Measurements from ENCODE around the gene GTPBP3. TPM values are rescaled to one million over a fixed set of nuclear protein-coding genes. Genes with fewer than 3 reads are reported as not detected.

Gene GTPBP3
- total and polyA plus RNA-seq, 2 of the 13 experiments (the other 11 are each of a cell fraction or from before 2014, with no cell fraction given): 17.5 to 30.0 TPM

GRCh38 chr19:17303167-17303939 lies 34.0 kb upstream of the GTPBP3 start, which contains the start of gene ABHD8 (continued):
- no peak for TF ChIP-seq PAXIP1 (CRISPR knock-in tag; conservative IDR thresholded peaks at IDR 0.05)
- TF ChIP-seq ZNF567 (CRISPR knock-in tag; IDR thresholded peaks at IDR 0.05; ENCODE audit: borderline replicate concordance): no peak
- peak; percentile 55; the same call in 1 of the 2 replicates for TF ChIP-seq ZNF335 (CRISPR knock-in tag; IDR thresholded peaks at IDR 0.05)
- no peak for TF ChIP-seq ZBTB25 (CRISPR knock-in tag; IDR thresholded peaks at IDR 0.05)
- TF ChIP-seq SAP130 (CRISPR knock-in tag; IDR thresholded peaks at IDR 0.05; ENCODE audit: low read depth): peak; percentile 77
- TF ChIP-seq KAT2B (IDR thresholded peaks at IDR 0.05; ENCODE audit: borderline replicate concordance, low read depth, low read length): no peak
- TF ChIP-seq GATA4 (IDR thresholded peaks at IDR 0.05; ENCODE audit: borderline replicate concordance, low read depth): no peak
- 0 out of 2 replicates have a peak, but pooled peaks have one; percentile 43 for TF ChIP-seq ZNF138 (CRISPR knock-in tag; IDR thresholded peaks at IDR 0.05; ENCODE audit: low read depth)
- TF ChIP-seq ZNF225 (CRISPR knock-in tag; IDR thresholded peaks at IDR 0.05): no peak
- TF ChIP-seq ZNF891 (CRISPR knock-in tag; IDR thresholded peaks at IDR 0.05): no peak
- TF ChIP-seq ZNF572 (CRISPR knock-in tag; IDR thresholded peaks at IDR 0.05): no peak
- TF ChIP-seq NFAT5 (CRISPR knock-in tag; IDR thresholded peaks at IDR 0.05): no peak
- no peak for TF ChIP-seq SNAPC2 (CRISPR knock-in tag; IDR thresholded peaks at IDR 0.05)
- TF ChIP-seq REXO4 (CRISPR knock-in tag; IDR thresholded peaks at IDR 0.05; ENCODE audit: borderline replicate concordance): no peak
- TF ChIP-seq AGO2 (optimal IDR thresholded peaks at IDR 0.05; ENCODE audit: low read depth, low read length): no peak
- no peak for TF ChIP-seq HMG20B (CRISPR knock-in tag; conservative IDR thresholded peaks at IDR 0.05)
- TF ChIP-seq ZNF564 (CRISPR knock-in tag; IDR thresholded peaks at IDR 0.05): no peak
- TF ChIP-seq TBP (CRISPR knock-in tag; IDR thresholded peaks at IDR 0.05): no peak
